B cell (primary cell): ENCODE measurements around the gene BCO1. TPM values are rescaled to one million over a fixed set of nuclear protein-coding genes. Genes with fewer than 3 reads are reported as not detected.

Experiments used
- ATAC-seq: fragments of 200-7000 bp; cut with Tn5 transposase; one replicate; pipeline ENCODE4 v1.10.0; 2021; ENCODE audit warnings: low read depth, mild to moderate bottlenecking, moderate number of reproducible peaks, moderate library complexity
- CTCF ChIA-PET: fragments of 350-600 bp; sonication (Branson Sonifier 250); formaldehyde crosslinking; loops from one replicate; lab custom pipeline; 2021; ENCODE audit warnings: antibody characterized with exemption, inconsistent platforms; lab: Charles Lee
- POLR2A ChIA-PET: fragments of 350-600 bp; sonication (Branson Sonifier 250); formaldehyde crosslinking; loops from one replicate; lab custom pipeline; 2021; ENCODE audit warnings: antibody characterized with exemption; lab: Charles Lee
- DNase-seq: peaks from one replicate; pipeline ENCODE4 v3.0.0; 2013
- H2AFZ ChIP-seq: 2 replicates; pipeline ENCODE4 v1.6.1; 2012; ENCODE audit warnings: mild to moderate bottlenecking, low read depth, low read length; ENCODE audit not compliant: insufficient read depth, poor library complexity, severe bottlenecking
- H3K27ac ChIP-seq, 2 donors: 1 replicate in 1 of 2; 2 replicates in 1 of 2; pipeline ENCODE4 v1.5.1; 2012 to 2013; ENCODE audit warnings: low read length in 2 of 2, mild to moderate bottlenecking in 2 of 2, moderate library complexity in 1 of 2
- H3K27me3 ChIP-seq, 4 experiments: fragments of 200-600 bp in 1 of 4; sonication (generic) in 1 of 4; replicated peaks in 1 of 4; 1 replicate in 2 of 4; 2 replicates in 2 of 4; pipeline versions ENCODE4 v1.6.1 to v1.7.0; 2013 to 2016; ENCODE audit warnings: low read length in 3 of 4, mild to moderate bottlenecking in 2 of 4, mixed read lengths in 1 of 4, moderate library complexity in 1 of 4; ENCODE audit not compliant: insufficient read depth in 4 of 4, control insufficient read depth in 3 of 4; ENCODE audit errors: control extremely low read depth in 1 of 4
- H3K36me3 ChIP-seq, 2 experiments: replicated peaks in 1 of 2; 1 replicate in 1 of 2; 2 replicates in 1 of 2; pipeline versions ENCODE4 v1.6.1 to v1.7.1; 2013; ENCODE audit warnings: low read length in 1 of 2; ENCODE audit not compliant: insufficient read depth in 2 of 2, control insufficient read depth in 1 of 2; ENCODE audit errors: control extremely low read depth in 1 of 2, extremely low read depth in 1 of 2
- H3K4me1 ChIP-seq, 2 donors: fragments of 200-600 bp in 1 of 2; sonication (generic) in 1 of 2; 1 replicate in 1 of 2; 2 replicates in 1 of 2; pipeline versions ENCODE4 v1.5.1 to v1.6.1; 2013 to 2017; ENCODE audit warnings: low read length in 2 of 2; ENCODE audit not compliant: control insufficient read depth in 2 of 2, insufficient read depth in 2 of 2
- H3K4me2 ChIP-seq: replicated peaks from 2 replicates; pipeline ENCODE3; 2012; ENCODE audit warnings: mild to moderate bottlenecking, low read depth, low read length; ENCODE audit not compliant: poor library complexity, severe bottlenecking
- H3K4me3 ChIP-seq, 5 experiments: fragments of 200-600 bp in 1 of 5; sonication (generic) in 1 of 5; 1 replicate in 3 of 5; 2 replicates in 2 of 5; pipeline versions ENCODE4 v1.5.1 to v1.7.0; 2011 to 2016; ENCODE audit warnings: low read length in 4 of 5, mild to moderate bottlenecking in 4 of 5, low read depth in 2 of 5, control low read depth in 1 of 5, moderate library complexity in 1 of 5; ENCODE audit not compliant: insufficient read depth in 1 of 5; ENCODE audit errors: control extremely low read depth in 1 of 5, extremely low read depth in 1 of 5
- H3K79me2 ChIP-seq: fragments of 200-600 bp; sonication (generic); one replicate; pipeline ENCODE4 v1.6.0; 2016; ENCODE audit warnings: low read length; ENCODE audit not compliant: control insufficient read depth, insufficient read depth
- H3K9ac ChIP-seq: fragments of 200-600 bp; sonication (generic); 2 replicates; pipeline ENCODE4 v1.6.1; 2017; ENCODE audit warnings: mild to moderate bottlenecking, low read length, moderate library complexity
- H3K9me3 ChIP-seq, 3 donors: one replicate each; pipeline versions ENCODE4 v1.6.1 to v1.7.1; 2013; ENCODE audit warnings: low read length in 2 of 3; ENCODE audit not compliant: control insufficient read depth in 2 of 3, insufficient read depth in 1 of 3; ENCODE audit errors: control extremely low read depth in 1 of 3
- H4K20me1 ChIP-seq: 2 replicates; pipeline ENCODE4 v1.6.0; 2012; ENCODE audit warnings: mild to moderate bottlenecking, low read length; ENCODE audit not compliant: insufficient read depth, control insufficient read depth, poor library complexity, severe bottlenecking
- H3K27ac Mint-ChIP-seq: one replicate; pipeline ENCODE4 v1.8.0; 2021; ENCODE audit warnings: mixed read lengths
- H3K27me3 Mint-ChIP-seq: one replicate; pipeline ENCODE4 v1.8.0; 2021; ENCODE audit warnings: mixed read lengths
- H3K4me1 Mint-ChIP-seq: one replicate; pipeline ENCODE4 v1.8.0; 2021; ENCODE audit warnings: mixed read lengths
- H3K4me3 Mint-ChIP-seq: one replicate; pipeline ENCODE4 v1.8.0; 2021; ENCODE audit warnings: mixed read lengths
- H3K9me3 Mint-ChIP-seq: one replicate; pipeline ENCODE4 v1.8.0; 2022; ENCODE audit warnings: mixed read lengths; ENCODE audit not compliant: insufficient read depth
- CTCF ChIP-seq: fragments of 200-600 bp; IDR thresholded peaks from one replicate; pipeline ENCODE4 v1.8.0; 2022; ENCODE audit warnings: antibody characterized with exemption, mild to moderate bottlenecking
- EZH2 ChIP-seq: IDR thresholded peaks from 2 replicates; pipeline ENCODE4 v1.6.1; 2012; ENCODE audit warnings: borderline replicate concordance, low read depth, mild to moderate bottlenecking, moderate library complexity, low read length; ENCODE audit not compliant: insufficient read depth, poor library complexity, severe bottlenecking
- WGBS: methylation state at CpG from one replicate; pipeline ENCODE4 v1.1.5; 2013; ENCODE audit warnings: missing lambda C conversion rate; ENCODE audit not compliant: insufficient coverage; 5-methylcytosine and 5-hydroxymethylcytosine counted together
- intact Hi-C: fragments of 100-400 bp; cut with micrococcal nuclease; formaldehyde crosslinking; loops from one replicate; pipeline ENCODE4 v1.10.0; 2022
- polyA plus RNA-seq: library from polyadenylated mRNA; depleted of rRNA; stranded (reverse); fragments of >200 nt; gene quantifications from 2 replicates; pipeline ENCODE4 v1.2.3, GENCODE V29; 2012
- total RNA-seq, 2 donors: library from RNA; stranded (reverse); fragments of 120-200 nt in 1 of 2; gene quantifications; 1 replicate in 1 of 2; 2 replicates in 1 of 2; pipeline versions ENCODE4 v1.2.3 to v1.2.4, GENCODE V29; 2013 to 2022

Gene BCO1
- total and polyA plus RNA-seq, 2 donors (not counting 1 experiment from before 2014, with no cell fraction given) = not detected

GRCh38 chr16:81275064-81275532 is 36.6 kb downstream of the BCO1 start:
- Histone ChIP-seq H3K4me3 (no peak overlapping the region), H4K20me1 (no peaks in the 10 kb centered on the region), H3K4me2 (no peak overlapping the region), H3K27me3 (peaks cover 0 to 4% (median 0%) of the 10 kb centered on the region in 4 experiments), H2AFZ (no peak overlapping the region), H3K27ac (no peak overlapping the region), H3K36me3 (no peaks in the 10 kb centered on the region), H3K9me3 (no peaks in the 10 kb centered on the region), H3K9ac (no peak overlapping the region), H3K4me1 (no peaks in the 10 kb centered on the region), H3K79me2 (no peaks in the 10 kb centered on the region)
- CTCF ChIA-PET = no interaction called here
- POLR2A ChIA-PET = no interaction called here
- H3K4me3 Mint-ChIP-seq = no peak overlapping the region
- H3K27ac Mint-ChIP-seq = no peak overlapping the region
- H3K9me3 Mint-ChIP-seq = no peaks in the 10 kb centered on the region
- no peaks in the 10 kb centered on the region for H3K4me1 Mint-ChIP-seq
- ATAC-seq (no peak), DNase-seq (no peak)
- no peak for TF ChIP-seq CTCF
- peaks cover 19% of the 10 kb centered on the region for H3K27me3 Mint-ChIP-seq
- 87% methylated on average over 8 of the region's 9 CpGs for WGBS
- intact Hi-C loops = no loop called here

- POLR2A ChIA-PET = no interaction called here
- peaks cover 19% of the 10 kb centered on the region for H3K27me3 Mint-ChIP-seq
- WGBS = 91% methylated on average over 9 of the region's 9 CpGs
- Histone ChIP-seq H4K20me1 (no peaks in the 10 kb centered on the region), H3K27me3 (peaks cover 0 to 4% (median 0%) of the 10 kb centered on the region in 4 experiments), H3K36me3 (no peaks in the 10 kb centered on the region), H2AFZ (no peak overlapping the region), H3K9ac (no peak overlapping the region), H3K4me3 (no peak overlapping the region), H3K27ac (no peak overlapping the region), H3K79me2 (no peaks in the 10 kb centered on the region), H3K9me3 (no peaks in the 10 kb centered on the region), H3K4me2 (no peak overlapping the region), H3K4me1 (no peaks in the 10 kb centered on the region)
- no peak overlapping the region for H3K4me3 Mint-ChIP-seq
- ATAC-seq = no peak
- no peak for DNase-seq
- no peaks in the 10 kb centered on the region for H3K4me1 Mint-ChIP-seq
- CTCF ChIA-PET = no interaction called here
- no peak overlapping the region for H3K27ac Mint-ChIP-seq
- no peaks in the 10 kb centered on the region for H3K9me3 Mint-ChIP-seq
- TF ChIP-seq CTCF = no peak
- no peak for TF ChIP-seq EZH2
- intact Hi-C loops = no loop called here
Observed at GRCh38 chr16:81275795-81276194, 37.3 kb downstream of the BCO1 start.
